HG03159 (cell line): ENCODE measurements around the gene GORAB.

ENCODE experiments used
- ATAC-seq: cut with Tn5 transposase; IDR thresholded peaks from one replicate; pipeline ENCODE4 v1.9.1; 2021; ENCODE audit warnings: mild to moderate bottlenecking, moderate library complexity; ENCODE audit not compliant: unreplicated experiment

The GORAB gene

GRCh38 chr1:170531758-170532657, at the start of gene GORAB:
TSS of gene GORAB (plus strand) at chr1:170532166. CDS start at chr1:170532224, 58 bp downstream.
- ATAC-seq: peak; percentile 99

DNA sequence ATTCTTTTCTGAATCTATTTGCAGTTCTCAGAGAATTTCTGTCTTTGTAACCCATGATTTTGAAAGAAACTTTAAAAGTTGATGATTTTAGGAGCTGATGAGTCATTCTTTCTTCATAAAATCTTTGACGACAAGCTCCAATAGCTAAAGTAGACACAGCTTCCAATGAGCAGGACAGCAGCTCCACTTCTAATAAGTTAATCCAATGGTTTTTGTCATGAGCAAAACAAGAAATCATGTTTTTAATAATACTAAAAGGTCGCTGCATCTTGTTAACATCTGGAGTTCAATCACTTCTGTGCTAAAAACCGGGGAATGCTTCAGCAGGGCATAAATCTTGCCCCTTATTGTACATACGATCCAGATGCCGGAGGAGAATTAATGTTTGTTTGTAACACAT, 48.9 kb upstream of the GORAB start:
- no peak for ATAC-seq

DNA sequence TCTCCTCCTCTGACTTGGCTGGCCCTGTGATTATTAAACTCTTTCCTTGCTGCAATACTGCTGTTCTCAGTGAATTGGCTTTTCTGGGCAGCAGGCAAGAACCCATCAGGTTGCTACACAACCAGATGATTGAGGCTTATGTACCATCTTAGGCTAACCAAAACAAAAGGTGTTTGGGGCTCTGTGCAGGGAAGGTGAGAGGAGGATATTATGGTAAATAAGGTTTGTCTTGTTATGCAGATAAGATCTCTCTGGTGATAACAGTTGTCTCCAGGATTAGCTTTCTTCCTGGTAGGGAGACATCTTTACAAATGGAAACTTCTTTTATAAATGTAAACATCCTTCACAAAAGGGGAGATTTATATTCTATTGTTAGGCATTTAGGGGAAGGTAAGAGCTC, 44.5 kb upstream of the GORAB start:
- no peak for ATAC-seq

- ATAC-seq: no peak
These were observed 40.7 kb upstream of the GORAB start for GRCh38 chr1:170491291-170491690.

GRCh38 chr1:170494369-170494768, 37.6 kb upstream of the GORAB start:
- ATAC-seq: no peak

GRCh38 chr1:170495006-170495405, 37.0 kb upstream of the GORAB start:
- ATAC-seq: no peak

- no peak for ATAC-seq
These were observed 33.1 kb upstream of the GORAB start for GRCh38 chr1:170498876-170499275.

DNA sequence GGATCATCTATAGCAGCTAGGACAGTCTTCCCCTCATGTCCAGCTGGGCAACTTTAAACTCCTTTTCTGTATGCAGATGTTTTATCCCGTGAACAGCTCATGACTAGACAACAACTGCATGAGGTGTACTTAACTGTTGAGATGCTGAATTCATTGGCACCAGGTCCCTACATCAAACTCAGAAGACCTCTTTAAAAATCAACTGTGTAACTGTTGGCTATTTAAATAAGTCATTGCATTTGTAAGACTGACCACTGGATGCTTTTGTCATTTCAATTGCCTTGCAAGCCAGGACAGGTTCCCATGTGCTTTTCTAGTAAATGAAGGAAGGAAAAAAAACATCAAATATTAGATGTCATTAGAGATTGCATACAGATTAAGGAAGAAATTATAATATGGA, 28.3 kb upstream of the GORAB start:
- ATAC-seq: no peak

DNA sequence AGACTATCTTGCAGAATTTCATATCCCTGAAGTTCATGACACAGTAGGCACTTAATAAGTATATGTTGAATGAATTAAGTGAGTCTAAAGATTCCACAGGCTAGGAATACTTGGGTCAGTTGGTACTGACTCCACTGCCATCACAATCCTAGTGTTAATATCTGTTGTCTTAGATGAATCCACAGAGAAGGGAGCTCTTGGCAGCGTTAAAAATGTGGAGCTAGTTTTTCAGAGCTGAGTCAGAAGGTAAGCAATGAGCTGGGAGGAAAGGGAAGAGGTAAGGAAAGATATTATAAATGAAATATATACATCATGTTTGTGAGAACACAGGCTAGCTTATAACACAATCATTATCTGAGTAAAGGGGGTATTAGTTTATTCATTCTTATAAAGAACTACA, 21.8 kb upstream of the GORAB start:
- ATAC-seq: no peak

DNA sequence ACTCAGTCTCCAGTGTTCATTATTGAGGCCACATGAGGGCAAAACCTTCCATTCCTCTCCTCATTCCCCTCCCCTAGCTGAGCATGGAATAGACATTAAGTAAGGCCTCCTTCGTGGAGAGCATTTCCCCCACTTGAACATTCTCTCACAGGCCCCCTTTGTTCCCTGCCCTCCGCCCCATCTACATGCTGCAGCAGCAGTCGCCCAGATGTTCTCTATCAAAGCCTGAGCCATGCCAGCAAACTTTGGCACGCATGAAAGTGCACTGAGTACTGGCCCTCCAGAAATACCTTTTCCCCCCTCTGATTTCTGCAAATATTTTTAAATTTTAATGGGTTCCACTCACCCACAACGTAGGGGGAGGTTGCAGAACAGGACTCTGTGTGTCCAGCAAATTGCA, 20.9 kb upstream of the GORAB start:
- no peak for ATAC-seq

- ATAC-seq: no peak
These were observed 18.8 kb upstream of the GORAB start for GRCh38 chr1:170513138-170513537.

DNA sequence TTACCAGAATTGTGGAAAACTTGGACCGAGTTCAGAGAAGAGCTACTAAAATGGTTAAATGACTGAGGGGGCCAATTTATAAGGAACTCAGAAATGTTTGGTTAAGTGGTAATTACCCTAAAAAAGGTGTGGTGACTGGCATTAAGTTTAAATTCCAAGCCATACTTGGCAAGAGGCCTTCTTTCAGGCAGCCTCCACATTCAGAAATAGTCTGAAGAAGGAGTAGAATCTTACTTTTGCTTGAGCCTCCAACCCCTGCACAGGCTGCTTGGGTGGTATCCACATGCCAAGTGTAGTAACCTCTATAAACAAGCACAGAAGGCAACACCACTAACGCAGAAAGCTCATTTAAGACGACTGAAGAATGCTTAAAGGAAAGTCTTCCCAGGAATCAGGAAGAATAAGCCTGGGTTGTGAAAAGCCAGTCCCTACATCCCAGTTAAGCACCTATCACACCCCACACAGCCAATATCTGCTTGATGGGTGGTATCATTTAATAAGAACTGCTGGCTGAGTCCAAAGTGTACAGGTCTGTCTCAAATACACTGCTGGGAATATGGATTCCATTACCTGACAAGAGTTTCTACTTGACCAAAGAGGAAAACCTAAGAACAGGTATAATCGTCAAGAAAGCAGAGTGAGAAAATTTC, 13.7 kb upstream of the GORAB start:
- no peak for ATAC-seq

GRCh38 chr1:170518965-170519364, 13.0 kb upstream of the GORAB start:
- no peak for ATAC-seq

DNA sequence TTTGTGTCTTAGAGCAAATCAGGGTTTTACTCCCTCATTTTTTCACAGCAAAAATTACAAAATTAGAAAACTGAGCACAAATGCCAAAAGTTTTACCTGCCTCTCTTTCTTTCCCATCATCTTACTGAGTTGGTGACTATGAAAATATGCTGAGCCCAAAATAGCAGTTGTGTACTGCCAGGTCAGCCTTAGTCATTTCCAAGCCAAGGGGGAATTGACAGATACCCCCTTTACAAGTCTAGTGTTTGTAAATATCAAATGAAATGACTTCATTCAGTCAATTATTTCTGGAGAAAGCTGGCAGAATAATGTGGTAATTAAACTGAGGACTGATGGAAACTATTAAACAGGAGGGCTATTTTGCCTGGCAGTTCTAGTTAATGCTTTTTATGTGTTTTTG, 11.4 kb upstream of the GORAB start:
- ATAC-seq: no peak

GRCh38 chr1:170521818-170522217, 10.1 kb upstream of the GORAB start:
- no peak for ATAC-seq

DNA sequence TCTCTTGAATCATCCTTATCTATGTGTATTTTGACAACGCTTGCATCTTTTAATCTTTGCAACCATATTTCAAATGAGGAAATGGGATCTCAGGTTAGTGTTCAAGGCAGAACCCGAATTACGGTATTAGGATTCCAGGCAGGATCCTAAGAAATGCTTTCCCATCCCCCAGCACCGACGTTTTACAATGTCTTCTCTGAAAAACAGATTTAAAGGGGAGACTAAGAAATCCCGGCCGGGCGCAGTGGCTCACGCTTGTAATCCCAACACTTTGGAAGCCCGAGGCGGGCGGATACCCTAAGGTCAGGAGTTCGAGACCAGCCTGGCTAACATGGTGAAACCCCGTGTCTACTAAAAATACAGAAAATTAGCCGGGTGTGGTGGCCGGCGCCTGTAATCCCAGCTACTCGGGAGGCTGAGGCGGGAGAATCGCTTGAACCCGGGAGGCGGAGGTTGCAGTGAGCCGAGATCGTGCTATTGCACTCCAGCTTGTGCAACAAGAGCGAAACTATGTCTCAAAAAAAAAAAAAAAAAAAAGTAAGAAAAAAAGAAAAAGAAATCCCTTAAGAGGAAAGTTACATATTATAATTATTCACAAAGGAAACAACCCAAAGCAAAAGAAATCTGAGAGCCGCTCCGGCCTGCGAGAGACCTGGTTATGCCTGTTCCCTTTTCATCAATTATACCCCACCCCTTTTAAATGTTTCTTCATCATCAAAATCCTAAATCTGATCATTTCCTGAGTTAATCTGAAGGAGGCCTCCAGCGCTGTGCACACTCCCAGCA, 801 bp upstream of the GORAB start:
- peak; percentile 7 for ATAC-seq

GRCh38 chr1:170533298-170533697, 1.3 kb downstream of the GORAB start:
- no peak for ATAC-seq

- no peak for ATAC-seq
These were observed 2.7 kb downstream of the GORAB start for GRCh38 chr1:170534626-170535147.

DNA sequence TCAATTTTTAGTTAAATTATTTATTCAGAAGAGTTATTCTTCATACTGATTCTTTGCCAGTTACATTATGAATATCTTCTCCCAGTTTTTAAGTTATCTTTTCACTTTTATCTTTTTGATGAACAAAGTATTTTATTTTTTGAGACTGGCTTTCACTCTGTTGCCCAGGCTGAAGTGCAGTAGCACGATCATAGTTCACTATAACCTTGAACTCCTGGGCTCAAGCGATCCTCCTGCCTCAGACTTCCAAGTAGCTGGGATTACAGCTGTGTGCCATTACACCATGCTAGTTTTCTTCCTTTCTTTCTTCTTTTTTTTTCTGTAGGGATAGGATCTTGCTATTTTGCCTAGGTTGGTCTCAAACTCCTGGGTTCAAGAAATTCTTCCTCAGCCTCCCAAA, 3.5 kb downstream of the GORAB start:
- ATAC-seq: no peak

- ATAC-seq: no peak
These were observed 5.1 kb downstream of the GORAB start for GRCh38 chr1:170536924-170537551.
